Liver (tissue), 3 donors: ENCODE results near the gene LRCH4.

Source experiments
- ATF3 ChIP-seq: IDR thresholded peaks from 2 replicates; pipeline ENCODE4 v1.6.1; 2016; ENCODE audit warnings: antibody characterized with exemption
- CTCF ChIP-seq: fragments of 150-350 bp; IDR thresholded peaks from 2 replicates; pipeline ENCODE4 v1.5.1; 2017; ENCODE audit warnings: improper control_type of control experiment, low read depth, low read length; ENCODE audit not compliant: missing input control
- EGR1 ChIP-seq, 2 donors: IDR thresholded peaks; 2 replicates each; pipeline ENCODE4 v1.6.1; 2016 to 2018; ENCODE audit warnings: antibody characterized with exemption in 2 of 2, low read depth in 2 of 2
- FOXA1 ChIP-seq: IDR thresholded peaks from 2 replicates; pipeline ENCODE4 v1.6.1; 2016; ENCODE audit warnings: antibody characterized with exemption
- GABPA ChIP-seq, 2 donors: IDR thresholded peaks in 1 of 2; conservative IDR thresholded peaks in 1 of 2; 2 replicates each; pipeline ENCODE4 v1.6.1; 2016; ENCODE audit warnings: antibody characterized with exemption in 2 of 2, mild to moderate bottlenecking in 1 of 2, moderate library complexity in 1 of 2
- HNF4G ChIP-seq: IDR thresholded peaks from 2 replicates; pipeline ENCODE4 v1.6.1; 2016; ENCODE audit warnings: antibody characterized with exemption
- JUND ChIP-seq, 2 donors: IDR thresholded peaks; 2 replicates each; pipeline ENCODE4 v1.6.1; 2016; ENCODE audit warnings: antibody characterized with exemption in 2 of 2
- MAX ChIP-seq: IDR thresholded peaks from 2 replicates; pipeline ENCODE4 v1.6.1; 2016; ENCODE audit warnings: antibody characterized with exemption
- NR2F2 ChIP-seq: IDR thresholded peaks from 2 replicates; pipeline ENCODE4 v1.6.1; 2016; ENCODE audit warnings: antibody characterized with exemption
- RAD21 ChIP-seq, 2 donors: IDR thresholded peaks; 2 replicates each; pipeline ENCODE4 v1.6.1; 2016; ENCODE audit warnings: antibody characterized with exemption in 2 of 2, mild to moderate bottlenecking in 2 of 2
- REST ChIP-seq: IDR thresholded peaks from 2 replicates; pipeline ENCODE4 v1.6.1; 2016; ENCODE audit warnings: antibody characterized with exemption, mild to moderate bottlenecking
- RXRA ChIP-seq, 2 donors: IDR thresholded peaks; 2 replicates each; pipeline ENCODE4 v1.6.1; 2017 to 2018; ENCODE audit warnings: antibody characterized with exemption in 2 of 2, mild to moderate bottlenecking in 1 of 2
- TAF1 ChIP-seq: conservative IDR thresholded peaks from 2 replicates; pipeline ENCODE4 v1.6.1; 2016; ENCODE audit warnings: antibody characterized with exemption, mild to moderate bottlenecking
- YY1 ChIP-seq: IDR thresholded peaks from 2 replicates; pipeline ENCODE4 v1.6.1; 2016; ENCODE audit warnings: antibody characterized with exemption, mild to moderate bottlenecking
- donor health status: healthy.
- donor health status: healthy.

GRCh38 chr7:100582041-100582579 lies 3.8 kb downstream of the LRCH4 start:
- TF ChIP-seq CTCF (no peak), FOXA1 (no peak), RAD21 (IDR thresholded peaks at IDR 0.05) (no peak), REST (no peak), YY1 (no peak), RXRA (IDR thresholded peaks at IDR 0.05) (no peak), MAX (no peak), NR2F2 (no peak), EGR1 (IDR thresholded peaks at IDR 0.05; ENCODE audit: low read depth in 2 of 2) (no peak), JUND (IDR thresholded peaks at IDR 0.05) (no peak), TAF1 (no peak), GABPA (IDR thresholded peaks at IDR 0.05 in 1 of 2, conservative IDR thresholded peaks at IDR 0.05 in 1 of 2) (no peak), ATF3 (no peak), HNF4G (no peak)
